WTC11 (cell line): ENCODE data around the gene FSD1L.

Experiments
- CTCF ChIP-seq: fragments of 200-600 bp; IDR thresholded peaks from 2 replicates; pipeline ENCODE4 v1.8.0; 2022; ENCODE audit warnings: antibody characterized with exemption
- ESRRA ChIP-seq: sonication (generic); formaldehyde crosslinking; IDR thresholded peaks from 2 replicates; pipeline ENCODE4 v1.8.1; 2022; ENCODE audit warnings: mild to moderate bottlenecking, missing genetic modification reagents, borderline replicate concordance
- HMGXB4 ChIP-seq: sonication (generic); formaldehyde crosslinking; IDR thresholded peaks from 2 replicates; pipeline ENCODE4 v1.8.1; 2023; ENCODE audit warnings: mild to moderate bottlenecking, moderate library complexity, missing genetic modification reagents
- ZNF416 ChIP-seq: fragments of 250-450 bp; sonication (Bioruptor Pico); IDR thresholded peaks from 2 replicates; pipeline ENCODE4 v1.9.0; 2021; ENCODE audit warnings: mild to moderate bottlenecking, inconsistent platforms

DNA sequence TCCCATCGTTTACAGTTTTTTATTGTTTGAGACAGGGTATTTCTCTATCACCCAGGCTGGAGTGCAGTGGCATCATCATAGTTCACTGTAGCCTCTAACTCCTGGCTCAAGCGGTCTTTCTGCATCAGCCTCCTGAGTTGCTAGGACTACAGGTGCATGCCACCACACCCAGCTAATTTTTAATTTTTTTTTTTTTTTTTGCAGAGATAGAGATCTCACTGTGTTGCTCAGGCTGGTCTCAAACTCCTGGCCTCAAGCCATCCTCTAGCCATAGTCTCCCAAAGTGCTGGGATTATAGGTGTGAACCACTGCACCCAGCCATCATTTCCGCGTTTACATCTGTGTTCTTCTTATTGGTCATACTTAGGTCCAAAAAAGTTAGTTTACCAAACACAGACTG lies 53.6 kb downstream of the FSD1L start:
- TF ChIP-seq ZNF416 (CRISPR knock-in tag): no peak
- no peak for TF ChIP-seq CTCF
- no peak for TF ChIP-seq ESRRA (CRISPR knock-in tag)
- no peak for TF ChIP-seq HMGXB4 (CRISPR knock-in tag)
